Measurements from ENCODE around the gene CIAO3. TPM values are rescaled to one million over a fixed set of nuclear protein-coding genes. Genes with fewer than 3 reads are reported as not detected.

The CIAO3 gene
- total RNA-seq, 1 donor from 2014 or later, result 19.3 TPM

DNA sequence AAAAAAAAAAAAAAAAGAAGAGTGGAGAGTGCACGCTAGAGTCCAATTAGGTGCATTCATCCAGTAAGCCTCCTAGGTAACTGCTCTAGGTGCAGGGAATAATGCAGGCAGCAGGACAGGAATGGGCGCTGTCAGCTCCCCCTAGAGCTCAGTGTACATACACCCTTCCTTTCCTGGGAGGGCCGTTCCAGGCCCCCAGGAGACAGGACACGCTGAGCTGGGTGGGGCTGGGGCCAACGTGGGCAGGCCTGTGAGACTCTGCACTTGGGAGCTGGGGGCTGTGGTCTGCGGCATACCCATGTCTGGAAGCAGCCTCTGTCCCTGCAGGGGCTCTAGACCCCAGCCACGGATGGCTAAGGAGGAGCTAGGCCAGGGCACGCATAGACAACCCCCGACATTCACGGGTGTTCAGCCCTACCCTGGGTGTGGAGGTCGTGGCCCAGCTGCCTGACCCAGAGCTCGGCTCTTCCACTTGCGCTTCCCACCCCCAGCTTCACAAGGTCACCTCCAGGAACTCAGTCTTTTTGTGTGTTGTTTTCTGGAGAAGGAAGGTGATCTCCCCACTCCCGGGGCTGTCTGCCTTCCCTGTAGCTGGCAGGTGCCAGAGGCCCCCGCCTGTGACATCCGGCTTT lies 20.9 kb downstream of the CIAO3 start:
- peak overlapping the region; percentile 88 for H3K4me3 ChIP-seq (ENCODE audit: low read depth, low read length)
- DNase-seq (ENCODE audit: low read depth), result no peak
- TF ChIP-seq CTCF (conservative IDR thresholded peaks at IDR 0.05; ENCODE audit: low read depth, low read length), result peak; percentile 40

- no peak for TF ChIP-seq CTCF (conservative IDR thresholded peaks at IDR 0.05; ENCODE audit: low read depth, low read length)
- no peak for DNase-seq (ENCODE audit: low read depth)
- no peak overlapping the region for H3K4me3 ChIP-seq (ENCODE audit: low read depth, low read length)
Observed at GRCh38 chr16:718922-719321, 21.9 kb downstream of the CIAO3 start.

DNA sequence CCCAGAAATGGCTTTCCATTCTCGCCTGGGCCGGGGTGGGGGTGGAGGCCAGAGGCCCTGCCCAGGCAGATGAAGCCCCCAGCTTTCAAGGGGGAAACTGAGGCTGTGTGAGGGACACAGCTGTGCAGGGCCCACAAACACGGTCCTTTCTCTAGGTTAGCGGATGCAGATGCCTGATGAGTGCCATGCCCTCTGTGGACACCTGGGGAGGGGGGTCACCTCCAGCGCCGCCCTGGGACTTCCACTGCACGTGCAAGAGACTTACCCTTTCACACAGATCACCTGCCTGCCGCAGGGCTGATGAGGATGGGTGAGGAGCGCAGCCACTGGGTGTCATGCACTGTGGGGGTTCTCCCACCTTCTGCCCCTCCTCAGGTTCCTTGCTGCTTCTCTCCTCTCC lies 22.4 kb downstream of the CIAO3 start:
- DNase-seq (ENCODE audit: low read depth), result no peak
- H3K4me3 ChIP-seq (ENCODE audit: low read depth, low read length), result no peak overlapping the region
- TF ChIP-seq CTCF (conservative IDR thresholded peaks at IDR 0.05; ENCODE audit: low read depth, low read length), result no peak

DNA sequence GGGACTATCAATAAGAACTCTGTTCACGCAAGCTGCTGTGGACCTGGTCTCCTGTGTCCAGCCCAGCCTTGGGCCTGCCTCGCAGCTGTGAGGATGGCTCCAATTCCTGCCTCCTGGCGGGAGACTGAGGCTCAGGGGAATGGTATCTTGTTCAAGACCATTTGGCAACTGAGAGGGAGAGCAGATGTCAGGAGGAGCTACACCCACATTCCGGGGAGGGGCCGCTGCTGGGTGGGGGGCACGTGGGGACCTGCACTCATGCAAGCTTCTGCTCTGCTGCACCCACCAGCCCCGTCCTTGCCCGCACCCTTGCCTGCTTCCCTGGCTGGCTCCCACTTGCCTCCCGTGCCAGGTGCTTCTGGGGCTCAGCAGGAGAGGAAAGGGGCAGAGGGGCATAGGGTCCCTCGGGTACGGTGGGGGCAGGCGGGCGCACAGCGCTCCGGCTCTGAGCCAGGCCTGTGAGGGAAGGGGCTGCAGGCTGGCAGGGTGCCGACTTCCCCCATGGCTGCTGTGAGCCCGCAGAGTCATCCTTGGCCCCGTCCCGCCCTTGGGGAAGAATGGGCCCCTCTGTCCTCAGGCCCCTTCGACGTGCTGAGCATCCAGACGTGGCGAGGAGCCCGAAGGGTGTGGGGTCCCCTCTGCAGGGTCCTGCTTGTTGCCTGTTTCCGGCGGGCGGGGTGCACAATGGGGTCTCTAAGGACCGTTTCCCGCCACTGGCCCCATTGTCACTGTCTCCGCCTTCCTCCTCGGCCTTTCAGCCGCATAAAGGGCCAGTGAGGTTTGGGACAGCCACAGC lies 23.1 kb downstream of the CIAO3 start:
- no peak overlapping the region for H3K4me3 ChIP-seq (ENCODE audit: low read depth, low read length)
- no peak for DNase-seq (ENCODE audit: low read depth)
- TF ChIP-seq CTCF (conservative IDR thresholded peaks at IDR 0.05; ENCODE audit: low read depth, low read length), result no peak

GRCh38 chr16:716768-717325 lies 23.9 kb downstream of the CIAO3 start:
- no peak overlapping the region for H3K4me3 ChIP-seq (ENCODE audit: low read depth, low read length)

GRCh38 chr16:716200-716568 lies 24.6 kb downstream of the CIAO3 start:
- no peak for DNase-seq (ENCODE audit: low read depth)
- H3K4me3 ChIP-seq (ENCODE audit: low read depth, low read length), result peak overlapping the region; percentile 69
- TF ChIP-seq CTCF (conservative IDR thresholded peaks at IDR 0.05; ENCODE audit: low read depth, low read length), result no peak

More at GRCh38 chr16:716768-717325, 23.9 kb downstream of the CIAO3 start:
- TF ChIP-seq CTCF (conservative IDR thresholded peaks at IDR 0.05; ENCODE audit: low read depth, low read length), result no peak
- DNase-seq (ENCODE audit: low read depth), result no peak
